HAP-1 (cell line): ENCODE results near the gene JRKL.
"Not testable (repeated sequence)": the region's sequence is repeated elsewhere in the genome, so short reads cannot be mapped to it uniquely, and the experiment has no call there.

Experiments used
- DNase-seq, 2 experiments: peaks; one replicate each; pipeline ENCODE4 v3.0.0-alpha.2; 2016 to 2020; ENCODE audit warnings: low spot score in 2 of 2
- H3K27me3 ChIP-seq: fragments of 250-450 bp; sonication (Bioruptor Pico); 2 replicates; pipeline ENCODE4 v1.5.1; 2020; ENCODE audit warnings: low read depth, mild to moderate bottlenecking, moderate library complexity
- H3K36me3 ChIP-seq: fragments of 250-450 bp; sonication (Bioruptor Pico); replicated peaks from 2 replicates; pipeline ENCODE4 v1.5.1; 2020; ENCODE audit warnings: mild to moderate bottlenecking
- H3K4me1 ChIP-seq: fragments of 250-450 bp; sonication (Bioruptor Pico); 2 replicates; pipeline ENCODE4 v1.5.1; 2020; ENCODE audit warnings: mild to moderate bottlenecking
- H3K4me3 ChIP-seq: fragments of 250-450 bp; sonication (Bioruptor Pico); 2 replicates; pipeline ENCODE4 v1.5.1; 2020; ENCODE audit warnings: mild to moderate bottlenecking, moderate library complexity
- H3K9me3 ChIP-seq: fragments of 250-450 bp; sonication (Bioruptor Pico); 2 replicates; pipeline ENCODE4 v1.5.1; 2020; ENCODE audit warnings: mild to moderate bottlenecking, moderate library complexity
- in situ Hi-C: fragments of 300-500 bp; cut with MboI; formaldehyde crosslinking; loops from 3 replicates; pipeline ENCODE4 v1.14.3; 2020; ENCODE audit warnings: low sequenced_read_pairs, inconsistent platforms, mixed read lengths

The JRKL gene

GRCh38 chr11:96373826-96374225 is 16.0 kb upstream of the JRKL start:
- peaks cover 5% of the 10 kb centered on the region for H3K36me3 ChIP-seq
- in situ Hi-C loops, result no loop called here
- no peaks in the 10 kb centered on the region for H3K27me3 ChIP-seq
- H3K9me3 ChIP-seq, result no peaks in the 10 kb centered on the region
- H3K4me1 ChIP-seq, result no peaks in the 10 kb centered on the region
- DNase-seq, result no peak
- no peak overlapping the region for H3K4me3 ChIP-seq

GRCh38 chr11:96376796-96377195 is 13.0 kb upstream of the JRKL start:
- H3K27me3 ChIP-seq, result no peaks in the 10 kb centered on the region
- no peak for DNase-seq
- H3K36me3 ChIP-seq, result peaks cover 13% of the 10 kb centered on the region
- in situ Hi-C loops, result loop anchor here (25.0 kb wide), 1 partner anchor 539 kb away; no protein-coding TSS in a partner anchor
- no peaks in the 10 kb centered on the region for H3K4me1 ChIP-seq
- no peak overlapping the region for H3K4me3 ChIP-seq
- H3K9me3 ChIP-seq, result no peaks in the 10 kb centered on the region

- in situ Hi-C loops, result loop anchor here (25.0 kb wide), 1 partner anchor 547 kb away; no protein-coding TSS in a partner anchor
- Histone ChIP-seq H3K9me3 (no peaks in the 10 kb centered on the region), H3K36me3 (peaks cover 12% of the 10 kb centered on the region), H3K4me1 (peaks cover 31% of the 10 kb centered on the region), H3K27me3 (no peaks in the 10 kb centered on the region), H3K4me3 (no peak overlapping the region)
- no peak for DNase-seq
Measured at GRCh38 chr11:96384156-96384555, 5.7 kb upstream of the JRKL start.

DNA sequence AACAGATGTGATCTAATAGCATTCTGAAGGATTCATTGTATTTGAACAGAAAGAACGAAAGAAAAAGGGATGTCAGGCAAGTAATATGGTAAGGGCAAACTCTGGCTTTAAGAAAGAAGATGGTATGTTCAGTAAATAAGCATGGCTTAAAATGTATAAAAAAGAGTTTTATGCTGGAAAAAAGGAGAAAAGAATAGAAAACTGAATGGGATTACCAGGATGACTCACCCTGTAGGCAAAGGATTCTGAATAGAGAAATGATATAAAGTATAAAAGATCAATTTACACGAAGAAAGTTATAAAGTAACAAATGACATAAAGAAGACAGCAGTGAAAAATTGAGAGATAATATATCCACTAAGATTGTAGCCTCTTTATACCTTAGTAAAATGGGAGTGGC is 4.6 kb upstream of the JRKL start:
- H3K4me1 ChIP-seq, result peaks cover 31% of the 10 kb centered on the region
- H3K9me3 ChIP-seq, result no peaks in the 10 kb centered on the region
- H3K27me3 ChIP-seq, result no peaks in the 10 kb centered on the region
- in situ Hi-C loops, result loop anchor here (25.0 kb wide), 1 partner anchor 548 kb away; no protein-coding TSS in a partner anchor
- H3K36me3 ChIP-seq, result peaks cover 12% of the 10 kb centered on the region
- DNase-seq, result peak in 1 of 2 experiments; percentile 59
- H3K4me3 ChIP-seq, result no peak overlapping the region

- Histone ChIP-seq H3K4me3 (peak overlapping the region; percentile 72), H3K27me3 (no peaks in the 10 kb centered on the region), H3K9me3 (no peaks in the 10 kb centered on the region), H3K36me3 (no peaks in the 10 kb centered on the region; the same call in 1 of the 2 replicates), H3K4me1 (peaks cover 48% of the 10 kb centered on the region)
- DNase-seq, result peak in 1 of 2 experiments; percentile 66
- in situ Hi-C loops, result loop anchor here (25.0 kb wide), 1 partner anchor 552 kb away; no protein-coding TSS in a partner anchor
Measured at GRCh38 chr11:96388891-96389719, 708 bp upstream of the JRKL start.

GRCh38 chr11:96390488-96390792 is 627 bp downstream of the JRKL start:
- in situ Hi-C loops, result loop anchor here (25.0 kb wide), 1 partner anchor 553 kb away; no protein-coding TSS in a partner anchor
- Histone ChIP-seq H3K27me3 (no peaks in the 10 kb centered on the region), H3K4me1 (peaks cover 41% of the 10 kb centered on the region), H3K4me3 (peak overlapping the region; percentile 72), H3K9me3 (no peaks in the 10 kb centered on the region), H3K36me3 (no peaks in the 10 kb centered on the region)
- no peak for DNase-seq

- in situ Hi-C loops, result loop anchor here (25.0 kb wide), 1 partner anchor 555 kb away; no protein-coding TSS in a partner anchor
- Histone ChIP-seq H3K4me3 (no peak overlapping the region), H3K36me3 (no peaks in the 10 kb centered on the region), H3K9me3 (no peaks in the 10 kb centered on the region), H3K27me3 (no peaks in the 10 kb centered on the region), H3K4me1 (peaks cover 28% of the 10 kb centered on the region)
- DNase-seq, result no peak
Measured at GRCh38 chr11:96391698-96392307, 2.0 kb downstream of the JRKL start.

DNA sequence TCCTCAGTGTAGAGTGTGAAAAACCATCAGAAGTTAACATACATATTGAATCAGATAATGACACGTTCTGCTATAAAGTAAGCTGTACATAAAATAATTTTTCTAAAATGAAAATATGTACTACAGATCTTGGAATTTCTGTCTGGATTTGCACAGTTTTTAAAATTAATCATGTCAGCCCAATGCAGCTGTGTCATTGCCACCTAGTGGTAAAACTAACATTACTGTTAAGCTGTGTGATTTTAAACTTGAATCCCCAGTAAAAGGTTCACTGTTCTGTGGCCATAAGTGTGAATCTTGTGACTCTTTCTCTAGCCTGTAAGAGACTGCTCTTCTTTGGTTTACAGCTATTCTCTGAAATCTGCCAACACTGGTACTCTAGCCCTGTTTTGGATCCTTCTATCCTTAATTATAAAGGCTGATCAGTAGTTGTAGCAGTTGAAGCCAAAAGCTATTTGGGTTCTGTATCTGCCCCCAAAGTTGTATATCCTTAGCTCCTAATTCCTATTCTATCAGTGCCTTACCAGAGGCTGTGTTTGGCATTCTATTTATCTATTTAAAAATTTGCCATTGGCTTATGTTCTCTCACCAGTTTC is 4.0 kb downstream of the JRKL start:
- no peaks in the 10 kb centered on the region for H3K36me3 ChIP-seq
- in situ Hi-C loops, result loop anchor here (25.0 kb wide), 1 partner anchor 557 kb away; no protein-coding TSS in a partner anchor
- no peaks in the 10 kb centered on the region for H3K27me3 ChIP-seq
- peak in 1 of 2 experiments; percentile 44 for DNase-seq
- peaks cover 18% of the 10 kb centered on the region; the same call in 1 of the 2 replicates for H3K4me1 ChIP-seq
- no peak overlapping the region for H3K4me3 ChIP-seq
- H3K9me3 ChIP-seq, result no peaks in the 10 kb centered on the region

GRCh38 chr11:96394773-96395172 is 5.0 kb downstream of the JRKL start:
- in situ Hi-C loops, result loop anchor here (25.0 kb wide), 1 partner anchor 557 kb away; no protein-coding TSS in a partner anchor
- Histone ChIP-seq H3K9me3 (no peaks in the 10 kb centered on the region), H3K27me3 (no peaks in the 10 kb centered on the region), H3K36me3 (no peaks in the 10 kb centered on the region), H3K4me3 (no peak overlapping the region), H3K4me1 (peaks cover 18% of the 10 kb centered on the region; the same call in 1 of the 2 replicates)
- DNase-seq, result no peak

- Histone ChIP-seq H3K27me3 (no peaks in the 10 kb centered on the region), H3K4me3 (no peak overlapping the region), H3K4me1 (peaks cover 7% of the 10 kb centered on the region; the same call in 1 of the 2 replicates), H3K36me3 (no peaks in the 10 kb centered on the region), H3K9me3 (no peaks in the 10 kb centered on the region)
- DNase-seq, result no peak
- in situ Hi-C loops, result loop anchor here (25.0 kb wide), 1 partner anchor 559 kb away; no protein-coding TSS in a partner anchor
Measured at GRCh38 chr11:96396637-96397036, 6.8 kb downstream of the JRKL start.

DNA sequence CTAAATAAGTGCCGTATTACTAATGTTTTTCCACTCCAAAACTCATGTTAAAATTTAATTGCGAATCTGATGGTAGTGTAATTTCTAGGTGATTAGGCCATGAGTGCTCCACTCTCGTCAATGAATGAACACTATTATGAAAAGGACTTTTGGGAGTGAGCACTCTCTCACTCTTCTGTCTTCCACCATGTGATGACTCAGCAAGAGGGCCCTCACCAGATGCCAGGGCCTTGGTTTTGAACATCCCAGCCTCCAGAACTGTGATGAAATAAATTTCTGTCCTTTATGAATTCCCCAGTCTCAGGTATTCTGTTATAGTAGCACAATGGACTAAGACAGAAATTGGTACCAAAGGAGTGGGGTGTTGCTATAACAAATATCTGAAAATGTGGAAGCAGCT is 8.1 kb downstream of the JRKL start:
- H3K4me1 ChIP-seq, result no peaks in the 10 kb centered on the region
- in situ Hi-C loops, result loop anchor here (25.0 kb wide), 1 partner anchor 561 kb away; no protein-coding TSS in a partner anchor
- no peak for DNase-seq
- H3K9me3 ChIP-seq, result no peaks in the 10 kb centered on the region
- no peak overlapping the region for H3K4me3 ChIP-seq
- H3K27me3 ChIP-seq, result no peaks in the 10 kb centered on the region
- no peaks in the 10 kb centered on the region for H3K36me3 ChIP-seq

DNA sequence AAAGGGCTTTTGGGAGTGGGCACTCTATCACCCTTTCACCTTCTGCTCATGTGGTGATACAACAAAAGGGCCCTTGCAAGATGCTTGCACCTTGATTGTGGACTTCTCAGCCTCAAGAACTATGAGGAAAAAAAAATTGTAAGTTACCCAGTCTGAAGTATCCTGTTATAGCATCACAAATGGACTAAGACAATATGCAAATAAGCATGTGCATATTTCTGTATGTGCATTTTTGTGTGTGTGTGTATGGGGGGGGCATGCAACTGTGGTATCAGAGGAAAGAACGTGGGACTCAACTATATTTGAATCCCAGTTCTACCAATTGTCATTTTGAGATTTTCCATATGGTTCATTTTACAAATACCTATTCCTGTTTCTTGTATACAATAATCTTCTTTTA is 10.9 kb downstream of the JRKL start:
- in situ Hi-C loops, result no loop called here
- no peak for DNase-seq
- Histone ChIP-seq H3K9me3 (no peaks in the 10 kb centered on the region), H3K4me3 (no peak overlapping the region), H3K27me3 (no peaks in the 10 kb centered on the region), H3K36me3 (no peaks in the 10 kb centered on the region), H3K4me1 (peaks cover 5% of the 10 kb centered on the region; the same call in 1 of the 2 replicates)

DNA sequence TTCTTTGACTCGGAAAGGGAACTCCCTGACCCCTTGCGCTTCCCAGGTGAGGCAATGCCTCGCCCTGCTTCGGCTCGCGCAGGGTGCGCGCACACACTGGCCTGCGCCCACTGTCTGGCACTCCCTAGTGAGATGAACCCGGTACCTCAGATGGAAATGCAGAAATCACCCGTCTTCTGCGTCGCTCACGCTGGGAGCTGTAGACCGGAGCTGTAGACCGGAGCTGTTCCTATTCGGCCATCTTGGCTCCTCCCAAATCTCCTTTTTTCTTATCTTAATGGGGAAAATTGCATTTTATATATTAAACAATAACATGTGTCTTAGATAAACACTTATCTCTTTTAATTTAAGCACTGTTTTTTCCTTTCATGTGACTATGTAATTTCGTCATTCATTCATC is 21.6 kb downstream of the JRKL start:
- DNase-seq, H3K36me3 ChIP-seq, in situ Hi-C loops: not testable (repeated sequence)

More for the DNA sequence above, 21.6 kb downstream of the JRKL start:
- not testable (repeated sequence) for H3K9me3 ChIP-seq, H3K4me1 ChIP-seq, H3K4me3 ChIP-seq, H3K27me3 ChIP-seq
